ENCODE measurements around the gene LSAMP. TPM values are rescaled to one million over a fixed set of nuclear protein-coding genes. Genes with fewer than 3 reads are reported as not detected.

LSAMP gene
- total and polyA plus RNA-seq, 2 of the 8 experiments (the other 6 are each of a cell fraction or from before 2014, with no cell fraction given) = 1.8 to 5.7 TPM

GRCh38 chr3:116005404-116005803 is 439.9 kb downstream of the LSAMP start:
- no peak overlapping the region for H4K91ac ChIP-seq (replicated peaks; ENCODE audit: insufficient read length, low read length)
- H3K4me1 ChIP-seq (replicated peaks in 1 of 4; ENCODE audit: control insufficient read depth in 3 of 4, insufficient read depth in 4 of 4, low read length in 3 of 4) = 0 out of 7 replicates have a peak, but pooled peaks cover 0 to 1% (median 0%) of the 10 kb centered on the region in 4 experiments
- H3K27me3 ChIP-seq (replicated peaks in 1 of 4; ENCODE audit: control insufficient read depth in 3 of 4, extremely low read depth in 1 of 4, insufficient read depth in 3 of 4, low read length in 3 of 4) = no peaks in the 10 kb centered on the region; a peak in 2 of 7 replicates
- H3K4ac ChIP-seq (replicated peaks; ENCODE audit: insufficient read length, low read depth, low read length) = no peak overlapping the region
- H3K23me2 ChIP-seq (ENCODE audit: low read depth, low read length) = no peaks in the 10 kb centered on the region
- H3K56ac ChIP-seq (replicated peaks; ENCODE audit: insufficient read length, low read depth, low read length) = no peak overlapping the region
- no peaks in the 10 kb centered on the region for H4K20me1 ChIP-seq (replicated peaks in 1 of 2; ENCODE audit: control insufficient read depth in 1 of 2, insufficient read depth in 2 of 2, low read length in 2 of 2)
- no peak overlapping the region for H3K14ac ChIP-seq (ENCODE audit: insufficient read length)
- 91% methylated on average over 4 of the region's 4 CpGs; no CpG with 5 or more reads in 1 of the 2 experiments for WGBS, 2 experiments (ENCODE audit: extremely low coverage in 1 of 2, insufficient coverage in 1 of 2, insufficient read length in 1 of 2, insufficient replicate concordance in 2 of 2, low coverage in 1 of 2, low lambda C conversion rate in 2 of 2, missing lambda C conversion rate in 1 of 2)
- no peak for TF ChIP-seq GABPA (IDR thresholded peaks at IDR 0.05; ENCODE audit: borderline replicate concordance, insufficient read depth, low read length)
- TF ChIP-seq CREB1 (IDR thresholded peaks at IDR 0.05) = no peak
- TF ChIP-seq NANOG (IDR thresholded peaks at IDR 0.05; ENCODE audit: insufficient read depth, low read depth, low read length, poor library complexity, severe bottlenecking) = no peak
- no peak for TF ChIP-seq EP300 (IDR thresholded peaks at IDR 0.05; ENCODE audit: borderline replicate concordance in 1 of 2, low read depth in 2 of 2, low read length in 2 of 2)
- TF ChIP-seq BRCA1 (IDR thresholded peaks at IDR 0.05; ENCODE audit: low read depth, low read length) = no peak
- TF ChIP-seq POLR2AphosphoS5 (IDR thresholded peaks at IDR 0.05; ENCODE audit: low read depth, low read length) = no peak
- TF ChIP-seq RXRA (IDR thresholded peaks at IDR 0.05; ENCODE audit: insufficient read depth, low read depth, low read length) = no peak
- TF ChIP-seq TAF7 (optimal IDR thresholded peaks at IDR 0.05; ENCODE audit: borderline replicate concordance, low read depth, low read length) = no peak
- TF ChIP-seq RBBP5 (IDR thresholded peaks at IDR 0.05; ENCODE audit: borderline replicate concordance, low read depth, low read length) = no peak
- no peak for TF ChIP-seq ZNF274 (IDR thresholded peaks at IDR 0.05; ENCODE audit: borderline replicate concordance, extremely low read depth, low read length)
- TF ChIP-seq FOSL1 (IDR thresholded peaks at IDR 0.05; ENCODE audit: insufficient read depth, low read depth, low read length) = no peak
- TF ChIP-seq GTF2F1 (IDR thresholded peaks at IDR 0.05; ENCODE audit: borderline replicate concordance, low read depth, low read length) = no peak
- no peak overlapping the region for H3K18ac ChIP-seq (ENCODE audit: extremely low read depth, low read length)
- no peak overlapping the region for H4K5ac ChIP-seq (ENCODE audit: insufficient read length, low read depth, low read length)
- DNase-seq (ENCODE audit: low read depth in 1 of 2, low spot score in 2 of 2) (no peak), FAIRE-seq (no peak)
- no peaks in the 10 kb centered on the region for H3K9me3 ChIP-seq (ENCODE audit: insufficient read depth in 2 of 2, low read depth in 1 of 2, low read length in 1 of 2)
- no peak overlapping the region for H2BK5ac ChIP-seq (ENCODE audit: low read depth, low read length)
- H3K79me2 ChIP-seq (ENCODE audit: control insufficient read depth in 1 of 2, insufficient read depth in 2 of 2, low read length in 2 of 2) = no peaks in the 10 kb centered on the region
- H2BK120ac ChIP-seq (replicated peaks; ENCODE audit: low read depth, low read length) = no peak overlapping the region
- no peak overlapping the region for H3K9ac ChIP-seq (replicated peaks in 1 of 4; ENCODE audit: extremely low read depth in 1 of 4, low read depth in 3 of 4, low read length in 3 of 4)
- no peak overlapping the region for H2AK5ac ChIP-seq (ENCODE audit: low read depth, low read length)
- no peak overlapping the region for H2BK20ac ChIP-seq (ENCODE audit: low read length)
- no peaks in the 10 kb centered on the region for H3K79me1 ChIP-seq (ENCODE audit: low read depth, low read length)
- H3K23ac ChIP-seq (ENCODE audit: insufficient read length) = no peak overlapping the region
- no peak overlapping the region for H4K8ac ChIP-seq (ENCODE audit: extremely low read depth, insufficient read depth, low read length)
- H3K4me3 ChIP-seq (ENCODE audit: extremely low read depth in 1 of 4, insufficient read depth in 2 of 4, low read depth in 3 of 4, low read length in 4 of 4) = no peak overlapping the region
- no peak overlapping the region for H2BK15ac ChIP-seq (ENCODE audit: low read length)
- H2BK12ac ChIP-seq (ENCODE audit: low read depth, low read length) = no peak overlapping the region
- POLR2A ChIA-PET (ENCODE audit: partially characterized antibody) = no interaction called here
- no peaks in the 10 kb centered on the region for H3K36me3 ChIP-seq (ENCODE audit: control insufficient read depth in 2 of 4, insufficient read depth in 4 of 4, low read length in 3 of 4)
- no peak overlapping the region for H2AFZ ChIP-seq (ENCODE audit: low read length)
- CTCF ChIA-PET (ENCODE audit: partially characterized antibody) = interaction anchor here (1.0 kb wide), 1 partner anchor 19 kb away, joined by 4 read pairs; no protein-coding TSS in a partner anchor
- no peak overlapping the region for H3K27ac ChIP-seq (ENCODE audit: low read depth, low read length)
- H3K4me2 ChIP-seq (ENCODE audit: insufficient read depth in 1 of 2, low read depth in 2 of 2, low read length in 2 of 2) = no peak overlapping the region

Data from H1 (cell line).